ENCODE results near the gene APOH.

DNA sequence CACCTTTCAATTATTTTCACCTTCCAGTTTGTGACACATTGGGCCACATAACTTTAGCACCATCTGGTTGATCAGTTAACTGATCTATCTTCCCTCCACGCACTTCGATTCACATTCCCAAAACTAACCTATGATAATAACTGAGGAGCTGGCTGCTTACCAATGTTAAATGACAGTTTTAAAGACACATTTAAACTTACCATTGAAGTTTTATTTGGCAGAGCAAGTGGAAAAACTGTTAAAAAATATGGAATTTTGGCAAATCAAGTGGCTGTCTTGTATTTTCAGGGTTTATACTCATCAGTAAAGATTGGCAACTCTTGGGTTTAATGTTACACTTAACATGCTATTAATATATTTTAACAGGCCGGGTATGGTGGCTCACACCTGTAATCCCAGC, 5.4 kb upstream of the APOH start:
- TF ChIP-seq, protein P1, sequence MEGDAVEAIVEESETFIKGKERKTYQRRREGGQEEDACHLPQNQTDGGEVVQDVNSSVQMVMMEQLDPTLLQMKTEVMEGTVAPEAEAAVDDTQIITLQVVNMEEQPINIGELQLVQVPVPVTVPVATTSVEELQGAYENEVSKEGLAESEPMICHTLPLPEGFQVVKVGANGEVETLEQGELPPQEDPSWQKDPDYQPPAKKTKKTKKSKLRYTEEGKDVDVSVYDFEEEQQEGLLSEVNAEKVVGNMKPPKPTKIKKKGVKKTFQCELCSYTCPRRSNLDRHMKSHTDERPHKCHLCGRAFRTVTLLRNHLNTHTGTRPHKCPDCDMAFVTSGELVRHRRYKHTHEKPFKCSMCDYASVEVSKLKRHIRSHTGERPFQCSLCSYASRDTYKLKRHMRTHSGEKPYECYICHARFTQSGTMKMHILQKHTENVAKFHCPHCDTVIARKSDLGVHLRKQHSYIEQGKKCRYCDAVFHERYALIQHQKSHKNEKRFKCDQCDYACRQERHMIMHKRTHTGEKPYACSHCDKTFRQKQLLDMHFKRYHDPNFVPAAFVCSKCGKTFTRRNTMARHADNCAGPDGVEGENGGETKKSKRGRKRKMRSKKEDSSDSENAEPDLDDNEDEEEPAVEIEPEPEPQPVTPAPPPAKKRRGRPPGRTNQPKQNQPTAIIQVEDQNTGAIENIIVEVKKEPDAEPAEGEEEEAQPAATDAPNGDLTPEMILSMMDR (IDR thresholded peaks at IDR 0.05), result no peak
- no peak for TF ChIP-seq EP300 (IDR thresholded peaks at IDR 0.05; ENCODE audit: low read depth)
